GM12878 (cell line): ENCODE results near the gene MAP3K6. TPM values are rescaled to one million over a fixed set of nuclear protein-coding genes. Genes with fewer than 3 reads are reported as not detected.
A peak's percentile ranks its signal among the peaks of the same experiment; 100 is the strongest.

Source experiments
- CBX5 ChIP-seq: sonication (generic); IDR thresholded peaks from 2 replicates; pipeline ENCODE4 v1.6.1; 2016; ENCODE audit warnings: low read depth, moderate library complexity, mild to moderate bottlenecking, inconsistent platforms
- IRF4 ChIP-seq: IDR thresholded peaks from 2 replicates; pipeline ENCODE4 v1.6.1; 2011; ENCODE audit warnings: low read depth, low read length
- JUNB ChIP-seq: IDR thresholded peaks from 2 replicates; pipeline ENCODE4 v1.6.1; 2016; ENCODE audit warnings: antibody characterized with exemption, mild to moderate bottlenecking
- NFXL1 ChIP-seq: fragments of 450-650 bp; IDR thresholded peaks from 2 replicates; pipeline ENCODE4 v1.6.1; 2017; ENCODE audit warnings: antibody characterized with exemption, mild to moderate bottlenecking, borderline replicate concordance
- PML ChIP-seq: IDR thresholded peaks from 2 replicates; pipeline ENCODE4 v1.6.1; 2012; ENCODE audit warnings: low read length, inconsistent platforms
- POLR2AphosphoS5 ChIP-seq: IDR thresholded peaks from 2 replicates; pipeline ENCODE4 v1.6.1; 2011; ENCODE audit warnings: mild to moderate bottlenecking, low read length, inconsistent platforms
- SIN3A ChIP-seq: IDR thresholded peaks from 2 replicates; pipeline ENCODE4 v1.6.1; 2012; ENCODE audit warnings: low read depth, low read length, improper control_type of control experiment
- SMC3 ChIP-seq: IDR thresholded peaks from 2 replicates; pipeline ENCODE4 v1.6.1; 2011; ENCODE audit warnings: low read length, improper control_type of control experiment, borderline replicate concordance
- SP1 ChIP-seq: IDR thresholded peaks from one replicate; pipeline ENCODE4 v1.6.1; 2011; ENCODE audit warnings: low read depth, low read length
- TARDBP ChIP-seq: IDR thresholded peaks from 2 replicates; pipeline ENCODE4 v1.6.1; 2016; ENCODE audit warnings: borderline replicate concordance
- polyA plus RNA-seq, 11 experiments: library from polyadenylated mRNA; depleted of rRNA in 4 of 11; unstranded in 6 of 11; stranded (reverse) in 5 of 11; fragments of >200 nt; fragmentation: Nextera tagmentation in 4 of 11; fragmentation: Illumina TruSeq in 1 of 11; extraction: Ambion mirVana in 4 of 11; extraction: Trizol in 1 of 11; gene quantifications; 1 replicate in 1 of 11; 2 replicates in 10 of 11; pipeline versions ENCODE4 v1.2.1 to v1.2.3, GENCODE V29; 2011 to 2016; ENCODE audit warnings: inconsistent platforms in 2 of 11, missing spikeins in 2 of 11, low read depth in 1 of 11
- total RNA-seq, 4 experiments: library from RNA; depleted of rRNA in 3 of 4; stranded (reverse); fragments of >200 nt in 3 of 4; fragmentation: Illumina TruSeq in 1 of 4; extraction: Trizol in 1 of 4; gene quantifications; 2 replicates each; pipeline versions ENCODE4 v1.2.1 to v1.2.3, GENCODE V29; 2013 to 2021
- TF ChIP-seq, protein P1 (sequence below): fragments of 450-650 bp; formaldehyde crosslinking; IDR thresholded peaks from 2 replicates; pipeline ENCODE4 v1.4.0; 2022; ENCODE audit warnings: mild to moderate bottlenecking, moderate library complexity
- TF ChIP-seq, protein P2 (sequence below): IDR thresholded peaks from 2 replicates; pipeline ENCODE4 v1.6.1; 2011; ENCODE audit warnings: borderline replicate concordance, low read depth, mild to moderate bottlenecking, moderate library complexity, mixed read lengths, low read length; ENCODE audit not compliant: insufficient read depth; ENCODE audit errors: extremely low read length
- TF ChIP-seq, protein P3 (sequence below): fragments of 450-650 bp; IDR thresholded peaks from 2 replicates; pipeline ENCODE4 v1.6.1; 2016; ENCODE audit warnings: mild to moderate bottlenecking
- TF ChIP-seq, protein P4 (sequence below): IDR thresholded peaks from 2 replicates; pipeline ENCODE4 v1.6.1; 2012; ENCODE audit warnings: low read depth, low read length, improper control_type of control experiment
- TF ChIP-seq, protein P5 (sequence below): IDR thresholded peaks from 2 replicates; pipeline ENCODE4 v1.6.1; 2012; ENCODE audit warnings: improper control_type of control experiment, low read depth, low read length; ENCODE audit not compliant: insufficient replicate concordance
- TF ChIP-seq, protein P6 (sequence below), 3 experiments: IDR thresholded peaks in 2 of 3; conservative IDR thresholded peaks in 1 of 3; 2 replicates each; pipeline ENCODE4 v1.5.1; 2011; ENCODE audit warnings: low read depth in 3 of 3, low read length in 3 of 3, mild to moderate bottlenecking in 3 of 3, control low read depth in 2 of 3, moderate library complexity in 2 of 3, inconsistent platforms in 1 of 3, mixed read lengths in 1 of 3; ENCODE audit not compliant: control insufficient read depth in 2 of 3, insufficient read depth in 1 of 3; ENCODE audit errors: extremely low read depth in 1 of 3

MAP3K6 gene
- total and polyA plus RNA-seq, 10 of the 15 experiments (the other 5 are each of a cell fraction or from before 2014, with no cell fraction given) = 0.15 to 3.4 (median 1.2) TPM; not detected in 1

DNA sequence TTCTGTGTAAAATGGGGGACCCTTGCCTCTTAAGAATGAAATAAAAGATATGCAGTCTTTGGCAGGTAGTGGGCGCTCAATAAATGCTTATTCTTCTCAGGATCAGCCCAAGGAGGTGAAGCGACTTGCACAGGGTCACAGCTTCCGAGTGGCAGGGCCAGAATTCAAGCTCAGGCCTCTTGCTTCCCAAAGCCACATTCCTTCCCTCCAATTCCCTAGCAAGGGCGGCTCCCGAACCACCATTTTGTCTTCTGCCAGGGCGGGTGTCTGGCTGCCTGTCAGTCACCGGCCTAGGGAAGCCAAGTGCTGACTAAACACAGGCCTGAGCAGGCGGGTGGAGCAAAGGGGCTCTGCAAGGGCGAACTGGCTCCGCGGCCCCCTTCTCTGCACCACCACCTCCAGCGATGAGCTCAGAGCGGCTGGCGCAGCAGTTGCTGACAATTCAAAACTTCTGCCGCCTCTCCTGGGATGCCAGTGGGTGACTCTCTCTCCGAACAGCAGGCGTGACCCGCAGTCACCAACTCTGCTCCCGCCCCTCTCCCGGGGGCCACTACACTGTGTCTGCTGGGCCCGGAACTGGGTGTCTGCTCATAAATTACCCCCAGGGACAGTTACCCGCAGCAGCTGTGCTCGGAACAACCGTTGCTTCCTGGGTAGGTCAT lies 36.4 kb upstream of the MAP3K6 start (continued):
- TF ChIP-seq, protein P1, sequence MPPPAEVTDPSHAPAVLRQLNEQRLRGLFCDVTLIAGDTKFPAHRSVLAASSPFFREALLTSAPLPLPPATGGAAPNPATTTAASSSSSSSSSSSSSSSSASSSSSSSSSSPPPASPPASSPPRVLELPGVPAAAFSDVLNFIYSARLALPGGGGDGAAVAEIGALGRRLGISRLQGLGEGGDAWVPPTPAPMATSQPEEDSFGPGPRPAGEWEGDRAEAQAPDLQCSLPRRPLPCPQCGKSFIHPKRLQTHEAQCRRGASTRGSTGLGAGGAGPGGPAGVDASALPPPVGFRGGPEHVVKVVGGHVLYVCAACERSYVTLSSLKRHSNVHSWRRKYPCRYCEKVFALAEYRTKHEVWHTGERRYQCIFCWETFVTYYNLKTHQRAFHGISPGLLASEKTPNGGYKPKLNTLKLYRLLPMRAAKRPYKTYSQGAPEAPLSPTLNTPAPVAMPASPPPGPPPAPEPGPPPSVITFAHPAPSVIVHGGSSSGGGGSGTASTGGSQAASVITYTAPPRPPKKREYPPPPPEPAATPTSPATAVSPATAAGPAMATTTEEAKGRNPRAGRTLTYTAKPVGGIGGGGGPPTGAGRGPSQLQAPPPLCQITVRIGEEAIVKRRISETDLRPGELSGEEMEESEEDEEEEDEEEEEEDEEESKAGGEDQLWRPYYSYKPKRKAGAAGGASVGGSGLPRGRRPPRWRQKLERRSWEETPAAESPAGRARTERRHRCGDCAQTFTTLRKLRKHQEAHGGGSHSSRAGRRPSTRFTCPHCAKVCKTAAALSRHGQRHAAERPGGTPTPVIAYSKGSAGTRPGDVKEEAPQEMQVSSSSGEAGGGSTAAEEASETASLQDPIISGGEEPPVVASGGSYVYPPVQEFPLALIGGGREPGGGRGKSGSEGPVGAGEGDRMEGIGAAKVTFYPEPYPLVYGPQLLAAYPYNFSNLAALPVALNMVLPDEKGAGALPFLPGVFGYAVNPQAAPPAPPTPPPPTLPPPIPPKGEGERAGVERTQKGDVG (CRISPR knock-in tag) = no peak
- no peak; the same call in none of the 2 replicates for TF ChIP-seq PML
- TF ChIP-seq IRF4 = no peak
- TF ChIP-seq, protein P2, sequence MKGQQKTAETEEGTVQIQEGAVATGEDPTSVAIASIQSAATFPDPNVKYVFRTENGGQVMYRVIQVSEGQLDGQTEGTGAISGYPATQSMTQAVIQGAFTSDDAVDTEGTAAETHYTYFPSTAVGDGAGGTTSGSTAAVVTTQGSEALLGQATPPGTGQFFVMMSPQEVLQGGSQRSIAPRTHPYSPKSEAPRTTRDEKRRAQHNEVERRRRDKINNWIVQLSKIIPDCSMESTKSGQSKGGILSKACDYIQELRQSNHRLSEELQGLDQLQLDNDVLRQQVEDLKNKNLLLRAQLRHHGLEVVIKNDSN = no peak
- no peak for TF ChIP-seq SIN3A
- no peak for TF ChIP-seq POLR2AphosphoS5
- no peak for TF ChIP-seq JUNB
- TF ChIP-seq, protein P3, sequence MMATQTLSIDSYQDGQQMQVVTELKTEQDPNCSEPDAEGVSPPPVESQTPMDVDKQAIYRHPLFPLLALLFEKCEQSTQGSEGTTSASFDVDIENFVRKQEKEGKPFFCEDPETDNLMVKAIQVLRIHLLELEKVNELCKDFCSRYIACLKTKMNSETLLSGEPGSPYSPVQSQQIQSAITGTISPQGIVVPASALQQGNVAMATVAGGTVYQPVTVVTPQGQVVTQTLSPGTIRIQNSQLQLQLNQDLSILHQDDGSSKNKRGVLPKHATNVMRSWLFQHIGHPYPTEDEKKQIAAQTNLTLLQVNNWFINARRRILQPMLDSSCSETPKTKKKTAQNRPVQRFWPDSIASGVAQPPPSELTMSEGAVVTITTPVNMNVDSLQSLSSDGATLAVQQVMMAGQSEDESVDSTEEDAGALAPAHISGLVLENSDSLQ = peak; percentile 91
- no peak for TF ChIP-seq SP1
- TF ChIP-seq, protein P4, sequence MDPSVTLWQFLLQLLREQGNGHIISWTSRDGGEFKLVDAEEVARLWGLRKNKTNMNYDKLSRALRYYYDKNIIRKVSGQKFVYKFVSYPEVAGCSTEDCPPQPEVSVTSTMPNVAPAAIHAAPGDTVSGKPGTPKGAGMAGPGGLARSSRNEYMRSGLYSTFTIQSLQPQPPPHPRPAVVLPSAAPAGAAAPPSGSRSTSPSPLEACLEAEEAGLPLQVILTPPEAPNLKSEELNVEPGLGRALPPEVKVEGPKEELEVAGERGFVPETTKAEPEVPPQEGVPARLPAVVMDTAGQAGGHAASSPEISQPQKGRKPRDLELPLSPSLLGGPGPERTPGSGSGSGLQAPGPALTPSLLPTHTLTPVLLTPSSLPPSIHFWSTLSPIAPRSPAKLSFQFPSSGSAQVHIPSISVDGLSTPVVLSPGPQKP = no peak
- peak; percentile 44; the same call in 1 of the 2 replicates for TF ChIP-seq SMC3
- no peak for TF ChIP-seq CBX5
- TF ChIP-seq, protein P5, sequence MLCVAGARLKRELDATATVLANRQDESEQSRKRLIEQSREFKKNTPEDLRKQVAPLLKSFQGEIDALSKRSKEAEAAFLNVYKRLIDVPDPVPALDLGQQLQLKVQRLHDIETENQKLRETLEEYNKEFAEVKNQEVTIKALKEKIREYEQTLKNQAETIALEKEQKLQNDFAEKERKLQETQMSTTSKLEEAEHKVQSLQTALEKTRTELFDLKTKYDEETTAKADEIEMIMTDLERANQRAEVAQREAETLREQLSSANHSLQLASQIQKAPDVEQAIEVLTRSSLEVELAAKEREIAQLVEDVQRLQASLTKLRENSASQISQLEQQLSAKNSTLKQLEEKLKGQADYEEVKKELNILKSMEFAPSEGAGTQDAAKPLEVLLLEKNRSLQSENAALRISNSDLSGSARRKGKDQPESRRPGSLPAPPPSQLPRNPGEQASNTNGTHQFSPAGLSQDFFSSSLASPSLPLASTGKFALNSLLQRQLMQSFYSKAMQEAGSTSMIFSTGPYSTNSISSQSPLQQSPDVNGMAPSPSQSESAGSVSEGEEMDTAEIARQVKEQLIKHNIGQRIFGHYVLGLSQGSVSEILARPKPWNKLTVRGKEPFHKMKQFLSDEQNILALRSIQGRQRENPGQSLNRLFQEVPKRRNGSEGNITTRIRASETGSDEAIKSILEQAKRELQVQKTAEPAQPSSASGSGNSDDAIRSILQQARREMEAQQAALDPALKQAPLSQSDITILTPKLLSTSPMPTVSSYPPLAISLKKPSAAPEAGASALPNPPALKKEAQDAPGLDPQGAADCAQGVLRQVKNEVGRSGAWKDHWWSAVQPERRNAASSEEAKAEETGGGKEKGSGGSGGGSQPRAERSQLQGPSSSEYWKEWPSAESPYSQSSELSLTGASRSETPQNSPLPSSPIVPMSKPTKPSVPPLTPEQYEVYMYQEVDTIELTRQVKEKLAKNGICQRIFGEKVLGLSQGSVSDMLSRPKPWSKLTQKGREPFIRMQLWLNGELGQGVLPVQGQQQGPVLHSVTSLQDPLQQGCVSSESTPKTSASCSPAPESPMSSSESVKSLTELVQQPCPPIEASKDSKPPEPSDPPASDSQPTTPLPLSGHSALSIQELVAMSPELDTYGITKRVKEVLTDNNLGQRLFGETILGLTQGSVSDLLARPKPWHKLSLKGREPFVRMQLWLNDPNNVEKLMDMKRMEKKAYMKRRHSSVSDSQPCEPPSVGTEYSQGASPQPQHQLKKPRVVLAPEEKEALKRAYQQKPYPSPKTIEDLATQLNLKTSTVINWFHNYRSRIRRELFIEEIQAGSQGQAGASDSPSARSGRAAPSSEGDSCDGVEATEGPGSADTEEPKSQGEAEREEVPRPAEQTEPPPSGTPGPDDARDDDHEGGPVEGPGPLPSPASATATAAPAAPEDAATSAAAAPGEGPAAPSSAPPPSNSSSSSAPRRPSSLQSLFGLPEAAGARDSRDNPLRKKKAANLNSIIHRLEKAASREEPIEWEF = no peak
- TF ChIP-seq TARDBP = no peak
- no peak for TF ChIP-seq NFXL1
- TF ChIP-seq, protein P6, sequence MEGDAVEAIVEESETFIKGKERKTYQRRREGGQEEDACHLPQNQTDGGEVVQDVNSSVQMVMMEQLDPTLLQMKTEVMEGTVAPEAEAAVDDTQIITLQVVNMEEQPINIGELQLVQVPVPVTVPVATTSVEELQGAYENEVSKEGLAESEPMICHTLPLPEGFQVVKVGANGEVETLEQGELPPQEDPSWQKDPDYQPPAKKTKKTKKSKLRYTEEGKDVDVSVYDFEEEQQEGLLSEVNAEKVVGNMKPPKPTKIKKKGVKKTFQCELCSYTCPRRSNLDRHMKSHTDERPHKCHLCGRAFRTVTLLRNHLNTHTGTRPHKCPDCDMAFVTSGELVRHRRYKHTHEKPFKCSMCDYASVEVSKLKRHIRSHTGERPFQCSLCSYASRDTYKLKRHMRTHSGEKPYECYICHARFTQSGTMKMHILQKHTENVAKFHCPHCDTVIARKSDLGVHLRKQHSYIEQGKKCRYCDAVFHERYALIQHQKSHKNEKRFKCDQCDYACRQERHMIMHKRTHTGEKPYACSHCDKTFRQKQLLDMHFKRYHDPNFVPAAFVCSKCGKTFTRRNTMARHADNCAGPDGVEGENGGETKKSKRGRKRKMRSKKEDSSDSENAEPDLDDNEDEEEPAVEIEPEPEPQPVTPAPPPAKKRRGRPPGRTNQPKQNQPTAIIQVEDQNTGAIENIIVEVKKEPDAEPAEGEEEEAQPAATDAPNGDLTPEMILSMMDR (IDR thresholded peaks at IDR 0.05 in 2 of 3, conservative IDR thresholded peaks at IDR 0.05 in 1 of 3; ENCODE audit: control insufficient read depth in 2 of 3, extremely low read depth in 1 of 3, insufficient read depth in 1 of 3, low read depth in 3 of 3, low read length in 3 of 3) = peak; percentile 40 to 60 (median 57); a peak in 5 of 6 replicates
